Activated CD4-positive, alpha-beta T cell treated with anti-CD3 and anti-CD28 coated beads for 36 hours (primary cell): Measurements from ENCODE around the gene SLC25A34. TPM values are rescaled to one million over a fixed set of nuclear protein-coding genes. Genes with fewer than 3 reads are reported as not detected.

ENCODE experiments used
- ATAC-seq: fragments of 200-7000 bp; cut with Tn5 transposase; one replicate; pipeline ENCODE4 v1.10.0; 2021; ENCODE audit warnings: mild to moderate bottlenecking, moderate library complexity
- CTCF ChIA-PET: fragments of 350-600 bp; sonication (Branson Sonifier 250); formaldehyde crosslinking; loops from one replicate; lab custom pipeline; 2021; ENCODE audit warnings: antibody characterized with exemption; lab: Charles Lee
- POLR2A ChIA-PET: fragments of 350-600 bp; sonication (Branson Sonifier 250); formaldehyde crosslinking; loops from one replicate; lab custom pipeline; 2021; ENCODE audit warnings: antibody characterized with exemption, inconsistent platforms; lab: Charles Lee
- DNase-seq: peaks from one replicate; pipeline ENCODE4 v3.0.0-alpha.2; 2020
- H3K27ac Mint-ChIP-seq: one replicate; pipeline ENCODE4 v1.8.0; 2021; ENCODE audit warnings: mixed read lengths
- H3K27me3 Mint-ChIP-seq: one replicate; pipeline ENCODE4 v1.8.0; 2021; ENCODE audit warnings: mixed read lengths
- H3K36me3 Mint-ChIP-seq: one replicate; pipeline ENCODE4 v1.8.0; 2021; ENCODE audit warnings: low read depth, mixed read lengths
- H3K4me1 Mint-ChIP-seq: one replicate; pipeline ENCODE4 v1.8.0; 2021; ENCODE audit warnings: mixed read lengths
- H3K4me3 Mint-ChIP-seq: one replicate; pipeline ENCODE4 v1.8.0; 2021; ENCODE audit warnings: mild to moderate bottlenecking, moderate library complexity, mixed read lengths
- H3K9me3 Mint-ChIP-seq: one replicate; pipeline ENCODE4 v1.8.0; 2021; ENCODE audit warnings: low read depth, mixed read lengths
- intact Hi-C, 2 experiments: fragments of 100-400 bp; cut with DNase I in 1 of 2; cut with micrococcal nuclease in 1 of 2; formaldehyde crosslinking; loops; one replicate each; pipeline versions ENCODE4 v1.14.2 to v1.15.1; 2022 to 2024; cut with DNase I, micrococcal nuclease
- total RNA-seq, 2 experiments: library from RNA; stranded (reverse); gene quantifications; one replicate each; pipeline ENCODE4 v1.2.3, GENCODE V29; 2021

The SLC25A34 gene
- total RNA-seq, 2 experiments from 2014 or later, result 0.82 to 0.86 TPM

DNA sequence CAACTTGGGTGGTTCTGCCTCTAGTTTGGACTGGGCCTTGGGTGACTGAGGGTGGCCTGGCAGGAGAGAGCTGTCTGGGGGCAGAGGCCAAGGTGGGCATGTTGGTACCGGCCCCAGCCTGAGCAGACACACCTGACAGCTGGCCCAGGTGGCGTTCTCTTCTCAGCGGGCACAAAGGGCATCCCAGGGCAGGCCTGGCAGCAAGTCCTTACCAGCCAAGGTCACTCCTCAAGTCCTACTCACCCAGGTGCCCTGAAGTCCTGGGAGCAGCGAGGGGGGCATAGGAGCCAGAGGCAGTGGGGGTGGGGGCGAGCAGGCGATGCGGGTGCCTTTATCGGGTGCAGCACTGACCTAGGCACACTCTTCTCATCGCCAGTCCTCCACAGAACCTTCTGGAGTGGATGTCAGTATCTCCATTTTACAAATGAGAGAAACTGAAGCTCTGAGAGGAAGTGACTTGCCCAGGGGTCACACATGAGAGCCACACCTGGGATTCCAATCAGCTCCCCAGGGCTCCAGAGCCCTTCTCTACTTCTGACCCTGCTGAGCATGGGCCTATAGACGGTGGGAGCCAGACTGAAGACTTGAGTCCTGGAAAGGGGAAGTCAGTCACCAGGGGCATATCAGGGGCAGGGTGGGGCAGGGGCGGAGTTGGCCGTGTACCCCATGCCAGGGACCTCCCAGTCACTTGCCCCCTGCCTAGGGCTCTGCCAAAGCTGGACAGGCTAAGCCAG, 587 bp upstream of the SLC25A34 start:
- DNase-seq (no peak), ATAC-seq (no peak)
- H3K4me1 Mint-ChIP-seq, result no peaks in the 10 kb centered on the region
- POLR2A ChIA-PET, result no interaction called here
- H3K4me3 Mint-ChIP-seq, result no peak overlapping the region
- no peaks in the 10 kb centered on the region for H3K36me3 Mint-ChIP-seq
- H3K27me3 Mint-ChIP-seq, result no peaks in the 10 kb centered on the region
- intact Hi-C loops, result no loop called here
- no peaks in the 10 kb centered on the region for H3K9me3 Mint-ChIP-seq
- H3K27ac Mint-ChIP-seq, result no peak overlapping the region
- CTCF ChIA-PET, result interaction anchor here (0.5 kb wide), 1 partner anchor 526 kb away, joined by 3 read pairs; no protein-coding TSS in a partner anchor

DNA sequence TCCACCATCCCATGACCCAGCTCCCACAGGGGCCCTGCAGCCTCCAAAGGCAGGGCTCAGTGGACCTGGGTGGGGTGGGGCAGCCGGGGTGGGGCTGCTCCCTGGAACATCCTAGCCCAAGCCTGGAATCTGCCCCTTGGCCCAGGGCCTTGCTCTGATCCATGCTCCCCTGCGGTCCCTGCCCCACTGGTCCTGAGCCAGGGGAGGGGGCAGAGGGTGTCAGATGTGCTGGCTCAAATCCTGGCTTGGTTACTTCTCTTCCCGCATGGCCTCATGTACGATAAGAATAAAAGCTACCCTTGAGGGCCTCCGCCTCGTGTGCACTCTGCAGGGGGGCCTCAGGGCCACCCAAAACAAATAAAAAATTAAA, 819 bp downstream of the SLC25A34 start:
- ATAC-seq, result no peak
- DNase-seq, result no peak
- intact Hi-C loops, result no loop called here
- no peak overlapping the region for H3K27ac Mint-ChIP-seq
- H3K4me3 Mint-ChIP-seq, result no peak overlapping the region
- no peaks in the 10 kb centered on the region for H3K9me3 Mint-ChIP-seq
- ChIA-PET POLR2A (interaction anchor here (0.5 kb wide), 1 partner anchor 168 kb away, joined by 5 read pairs; no protein-coding TSS in a partner anchor), CTCF (interaction anchor here (0.7 to 1.1 kb wide), 2 partner anchors 58 to 166 kb away, joined by 3 to 6 read pairs; no protein-coding TSS in a partner anchor)
- no peaks in the 10 kb centered on the region for H3K36me3 Mint-ChIP-seq
- H3K4me1 Mint-ChIP-seq, result peaks cover 5% of the 10 kb centered on the region
- H3K27me3 Mint-ChIP-seq, result no peaks in the 10 kb centered on the region

DNA sequence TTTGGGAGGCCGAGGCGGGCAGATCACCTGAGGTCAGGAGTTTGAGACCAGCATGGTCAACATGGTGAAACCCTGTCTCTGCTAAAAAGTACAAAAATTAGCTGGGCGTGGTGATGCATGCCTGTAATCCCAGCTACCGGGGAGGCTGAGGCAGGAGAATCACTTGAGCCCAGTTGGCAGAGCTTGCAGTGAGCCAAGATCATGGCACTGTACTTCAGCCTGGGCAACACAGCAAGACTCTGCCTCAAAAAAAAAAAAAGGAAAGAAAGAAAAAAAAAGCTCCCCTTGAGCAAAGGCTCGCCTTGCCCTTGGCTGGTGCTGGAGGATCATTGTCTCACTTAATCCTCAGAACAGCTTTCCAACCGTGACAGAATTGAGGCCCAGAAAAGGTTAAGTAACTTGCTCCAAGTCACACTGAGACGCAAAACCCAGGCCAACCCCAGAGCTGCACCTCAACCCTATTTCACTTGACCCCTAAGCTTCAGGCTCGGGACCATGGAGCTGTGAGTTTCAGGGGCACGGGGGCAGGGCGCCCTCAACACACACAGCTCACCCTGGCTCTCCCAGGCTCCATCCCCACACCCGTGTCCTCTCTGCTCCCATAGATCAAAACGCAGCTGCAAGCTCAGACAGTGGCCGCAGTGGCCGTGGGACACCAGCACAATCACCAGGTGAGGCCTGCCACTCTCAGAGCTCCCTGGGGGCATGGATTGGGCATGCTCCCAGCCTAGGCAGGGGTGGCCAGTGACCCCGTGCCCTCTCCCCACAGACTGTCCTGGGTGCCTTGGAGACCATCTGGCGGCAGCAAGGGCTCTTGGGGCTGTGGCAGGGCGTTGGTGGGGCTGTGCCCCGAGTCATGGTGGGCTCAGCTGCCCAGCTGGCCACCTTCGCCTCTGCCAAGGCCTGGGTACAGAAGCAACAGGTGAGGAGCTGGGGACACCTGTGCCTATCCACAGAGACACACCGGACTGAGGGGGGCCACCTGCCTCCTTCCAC, 1.6 kb downstream of the SLC25A34 start:
- intact Hi-C loops, result no loop called here
- CTCF ChIA-PET, result interaction anchor here (0.7 to 1.4 kb wide), 4 partner anchors 59 to 167 kb away, joined by 3 to 6 read pairs (median 4); no protein-coding TSS in a partner anchor
- Mint-ChIP-seq H3K4me3 (no peak overlapping the region), H3K4me1 (peaks cover 5% of the 10 kb centered on the region), H3K9me3 (no peaks in the 10 kb centered on the region), H3K27ac (no peak overlapping the region), H3K36me3 (no peaks in the 10 kb centered on the region), H3K27me3 (no peaks in the 10 kb centered on the region)
- no peak for DNase-seq
- POLR2A ChIA-PET, result interaction anchor here (0.5 to 0.9 kb wide), 3 partner anchors 16 to 182 kb away, joined by 3 to 6 read pairs (median 5); no protein-coding TSS in a partner anchor
- no peak for ATAC-seq

DNA sequence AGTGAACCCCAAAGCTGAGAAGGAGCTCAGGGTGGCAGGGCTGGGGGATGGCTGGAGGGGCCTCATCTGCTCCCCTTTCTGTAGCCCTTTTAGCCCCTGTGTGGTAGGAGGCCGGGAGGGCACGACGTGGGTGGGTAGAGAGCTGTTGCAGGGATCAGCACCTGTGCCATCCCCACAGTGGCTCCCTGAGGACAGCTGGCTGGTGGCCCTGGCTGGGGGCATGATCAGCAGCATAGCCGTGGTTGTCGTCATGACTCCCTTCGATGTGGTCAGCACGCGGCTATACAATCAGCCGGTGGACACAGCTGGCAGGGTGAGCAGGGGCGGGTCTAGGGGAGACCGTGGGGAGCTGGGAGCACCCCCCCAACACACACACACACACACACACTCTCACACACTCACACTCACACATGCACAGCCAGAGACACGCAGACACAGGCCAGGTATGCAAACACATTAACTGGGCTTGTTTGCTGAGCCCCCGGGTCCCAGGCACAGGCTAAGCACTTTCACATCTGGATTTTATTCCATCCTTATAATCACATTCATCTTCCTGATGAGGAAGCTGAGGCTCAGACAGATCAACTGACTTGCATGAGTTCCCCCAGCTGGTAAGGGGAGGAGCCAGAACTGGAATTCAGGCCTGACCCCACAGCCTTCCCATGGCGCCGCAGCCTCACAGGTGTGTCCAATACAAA, 2.5 kb downstream of the SLC25A34 start:
- Mint-ChIP-seq H3K9me3 (no peaks in the 10 kb centered on the region), H3K4me3 (no peak overlapping the region), H3K4me1 (peaks cover 5% of the 10 kb centered on the region), H3K27me3 (no peaks in the 10 kb centered on the region), H3K36me3 (no peaks in the 10 kb centered on the region), H3K27ac (no peak overlapping the region)
- intact Hi-C loops, result no loop called here
- ATAC-seq, result no peak
- DNase-seq, result no peak
- ChIA-PET CTCF (interaction anchor here (0.9 to 1.4 kb wide), 2 partner anchors 144 to 161 kb away, joined by 4 to 5 read pairs; no protein-coding TSS in a partner anchor), POLR2A (interaction anchor here (0.5 to 0.9 kb wide), 2 partner anchors 17 to 210 kb away, joined by 3 to 7 read pairs; no protein-coding TSS in a partner anchor)

DNA sequence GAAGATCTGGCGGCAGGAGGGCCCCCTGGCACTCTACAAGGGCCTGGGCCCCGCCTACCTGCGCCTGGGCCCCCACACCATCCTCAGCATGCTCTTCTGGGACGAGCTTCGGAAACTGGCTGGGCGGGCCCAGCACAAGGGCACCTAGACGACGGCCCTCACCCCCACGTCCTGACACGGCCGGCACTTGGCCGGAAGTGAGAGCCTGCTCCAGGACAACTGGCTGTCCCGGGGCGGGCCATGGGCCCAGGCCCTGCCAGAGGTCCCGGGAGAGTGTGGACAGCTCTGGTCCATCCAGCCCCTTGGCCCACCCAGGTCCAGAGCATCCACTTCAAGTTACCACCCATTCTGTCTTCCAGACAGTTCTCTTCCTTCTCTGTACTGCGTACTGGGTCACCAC, 3.2 kb downstream of the SLC25A34 start:
- POLR2A ChIA-PET, result no interaction called here
- no peak for ATAC-seq
- Mint-ChIP-seq H3K9me3 (no peaks in the 10 kb centered on the region), H3K27ac (no peak overlapping the region), H3K4me3 (no peak overlapping the region), H3K4me1 (peaks cover 5% of the 10 kb centered on the region), H3K27me3 (no peaks in the 10 kb centered on the region), H3K36me3 (no peaks in the 10 kb centered on the region)
- DNase-seq, result no peak
- CTCF ChIA-PET, result no interaction called here
- intact Hi-C loops, result no loop called here

DNA sequence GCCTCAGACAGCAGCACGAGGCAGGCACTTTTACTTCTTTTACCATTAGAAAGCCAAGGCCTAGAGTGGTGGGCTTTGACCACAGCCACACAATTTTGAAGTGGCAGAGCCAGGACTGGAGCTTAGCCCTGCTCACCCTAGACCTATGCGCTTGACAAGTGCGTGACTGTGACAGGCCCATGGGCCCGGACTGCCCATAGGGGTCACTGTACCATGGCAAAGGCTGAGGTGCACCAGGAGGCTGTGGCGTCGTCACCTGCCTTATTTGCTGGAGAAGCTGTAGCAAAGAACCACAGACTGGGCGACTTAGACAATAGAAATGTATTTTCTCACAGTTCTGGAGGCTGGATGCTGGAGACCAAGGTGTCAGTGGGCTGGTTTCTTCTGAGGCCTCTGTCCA, 3.7 kb downstream of the SLC25A34 start:
- peak; percentile 22 for DNase-seq
- Mint-ChIP-seq H3K9me3 (no peaks in the 10 kb centered on the region), H3K4me3 (no peak overlapping the region), H3K27ac (no peak overlapping the region), H3K4me1 (peaks cover 5% of the 10 kb centered on the region), H3K27me3 (no peaks in the 10 kb centered on the region), H3K36me3 (no peaks in the 10 kb centered on the region)
- intact Hi-C loops, result loop anchor here in 1 of 2 experiments (2.0 to 5.0 kb wide), 2 partner anchors 92 to 417 kb away; no protein-coding TSS in a partner anchor
- ChIA-PET POLR2A (no interaction called here), CTCF (no interaction called here)
- no peak for ATAC-seq

DNA sequence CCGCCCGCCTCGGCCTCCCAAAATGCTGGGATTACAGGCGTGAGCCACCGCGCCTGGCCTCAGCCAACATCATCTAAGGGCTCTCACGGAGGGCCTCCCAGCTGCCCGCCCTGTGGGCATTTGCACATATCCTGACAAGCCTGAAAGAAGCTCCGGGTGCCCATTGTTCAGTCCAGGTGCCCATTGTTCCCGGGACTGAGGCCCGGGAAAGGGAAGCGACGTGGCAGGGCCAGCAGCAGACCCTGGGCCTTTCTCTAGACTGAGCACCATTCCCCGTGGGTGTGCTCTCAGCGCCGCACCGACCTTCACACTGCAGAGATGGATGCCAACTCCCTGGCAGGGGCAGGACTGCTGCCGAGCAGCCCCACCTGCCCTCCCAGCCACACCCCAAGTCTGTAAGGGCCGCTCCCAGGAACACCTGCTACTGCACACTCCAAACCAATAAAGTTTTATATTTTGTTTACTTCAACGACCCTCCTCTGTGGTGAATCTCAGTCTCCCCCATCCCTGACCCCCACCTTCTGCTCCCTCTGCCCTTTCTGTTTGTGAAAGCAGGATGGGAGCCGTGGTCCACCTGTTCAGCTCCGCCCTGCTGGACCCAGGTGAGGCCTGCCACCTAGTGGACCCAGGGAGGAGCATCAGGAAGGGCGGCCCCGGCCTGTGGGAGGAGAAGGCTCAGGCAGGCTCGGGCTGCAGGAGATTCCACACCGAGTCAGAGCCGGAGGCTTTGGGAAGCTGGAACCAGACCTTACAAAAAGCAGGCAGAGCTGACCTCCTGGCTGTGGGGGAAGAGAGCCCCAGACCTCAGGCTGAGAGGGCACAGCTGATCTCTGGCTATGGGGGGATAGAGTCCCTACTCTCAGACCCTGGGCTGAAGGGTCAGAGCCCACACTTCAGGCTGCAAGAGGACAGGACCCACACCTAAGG, 5.1 kb downstream of the SLC25A34 start:
- H3K36me3 Mint-ChIP-seq, result no peaks in the 10 kb centered on the region
- H3K9me3 Mint-ChIP-seq, result no peaks in the 10 kb centered on the region
- no peak overlapping the region for H3K27ac Mint-ChIP-seq
- DNase-seq (peak; percentile 88), ATAC-seq (peak; percentile 96)
- intact Hi-C loops, result loop anchor here (1.0 to 5.0 kb wide), 3 partner anchors 94 to 418 kb away; no protein-coding TSS in a partner anchor
- H3K4me1 Mint-ChIP-seq, result peaks cover 5% of the 10 kb centered on the region
- ChIA-PET CTCF (interaction anchor here (0.6 to 1.6 kb wide), 11 partner anchors 20 to 417 kb away, joined by 3 to 6 read pairs (median 4); no protein-coding TSS in a partner anchor), POLR2A (interaction anchor here (0.5 to 0.6 kb wide), 2 partner anchors 21 to 178 kb away, joined by 3 to 5 read pairs; no protein-coding TSS in a partner anchor)
- no peaks in the 10 kb centered on the region for H3K27me3 Mint-ChIP-seq
- no peak overlapping the region for H3K4me3 Mint-ChIP-seq

DNA sequence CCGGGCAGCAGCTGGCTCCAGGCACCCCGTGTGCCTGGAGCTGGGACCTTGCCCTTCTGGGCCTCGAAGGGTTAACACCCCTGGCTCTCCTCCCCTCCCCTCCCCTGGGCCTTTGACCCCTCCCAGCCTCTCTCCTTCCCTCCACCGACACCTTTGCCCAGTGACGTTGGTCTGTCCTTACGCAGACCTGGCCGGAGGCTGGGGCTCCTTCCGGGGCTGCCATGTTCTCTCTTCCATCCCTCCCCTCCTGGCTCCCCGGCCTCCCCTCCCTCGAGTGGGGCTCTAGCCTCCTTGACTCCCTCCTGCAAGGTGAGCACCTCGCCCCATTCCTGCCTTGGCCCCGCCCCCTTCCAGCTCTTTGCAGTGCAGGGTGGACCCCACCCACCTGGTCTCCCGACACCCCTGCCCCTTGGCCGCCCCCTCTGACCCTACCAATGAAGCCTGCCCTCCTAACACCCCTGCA, 6.3 kb downstream of the SLC25A34 start, which contains the start of gene TMEM82:
TMEM82 (plus strand) TSS at position 161 of the 463 bp plus-strand sequence; CDS start at position 222, 61 bp downstream.
- ChIA-PET CTCF (no interaction called here), POLR2A (no interaction called here)
- no peaks in the 10 kb centered on the region for H3K9me3 Mint-ChIP-seq
- DNase-seq (no peak), ATAC-seq (no peak)
- H3K4me3 Mint-ChIP-seq, result no peak within 1 kb of the TSS
- H3K4me1 Mint-ChIP-seq, result peaks cover 5% of the 10 kb centered on the region
- H3K27me3 Mint-ChIP-seq, result no peaks in the 10 kb centered on the region
- intact Hi-C loops, result loop anchor here in 1 of 2 experiments (5.0 kb wide), 1 partner anchor 95 kb away; no protein-coding TSS in a partner anchor
- no peaks in the 10 kb centered on the region for H3K36me3 Mint-ChIP-seq
- no peak within 1 kb of the TSS for H3K27ac Mint-ChIP-seq

DNA sequence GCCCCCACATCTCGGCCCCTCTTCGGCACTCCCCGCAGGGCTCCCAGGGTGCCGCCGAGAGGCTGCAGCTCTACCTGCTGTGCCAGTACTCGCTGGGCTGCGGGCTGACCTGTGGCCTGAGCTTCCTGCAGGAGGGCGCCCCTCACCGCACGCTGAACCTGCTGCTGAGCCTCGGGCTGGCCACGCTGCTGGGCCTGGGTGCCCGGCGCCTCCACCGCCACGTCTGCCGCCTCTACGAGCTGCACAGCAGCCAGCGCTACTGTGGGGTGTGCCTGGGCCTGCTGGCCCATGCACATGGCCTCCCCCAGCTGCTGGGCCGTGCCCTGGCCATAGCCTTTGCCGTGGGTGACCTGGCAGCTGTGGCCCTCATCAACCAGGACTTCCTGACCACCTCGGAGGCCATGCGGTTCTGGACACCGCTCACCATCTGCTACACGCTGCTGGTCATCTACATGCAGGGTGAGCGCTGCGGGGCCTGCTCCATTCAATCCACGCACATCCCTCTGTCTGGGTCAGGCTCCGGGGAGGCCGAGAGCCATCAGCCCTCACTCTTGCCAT, 8.1 kb downstream of the SLC25A34 start:
- H3K4me3 Mint-ChIP-seq, result no peak overlapping the region
- ChIA-PET POLR2A (no interaction called here), CTCF (no interaction called here)
- intact Hi-C loops, result loop anchor here in 1 of 2 experiments (5.0 kb wide), 1 partner anchor 97 kb away; no protein-coding TSS in a partner anchor
- no peaks in the 10 kb centered on the region for H3K36me3 Mint-ChIP-seq
- H3K9me3 Mint-ChIP-seq, result no peaks in the 10 kb centered on the region
- H3K4me1 Mint-ChIP-seq, result peaks cover 5% of the 10 kb centered on the region
- ATAC-seq (no peak), DNase-seq (no peak)
- no peak overlapping the region for H3K27ac Mint-ChIP-seq
- H3K27me3 Mint-ChIP-seq, result no peaks in the 10 kb centered on the region
